ENCODE data around the gene KHNYN. TPM values are rescaled to one million over a fixed set of nuclear protein-coding genes. Genes with fewer than 3 reads are reported as not detected.
"Not testable (repeated sequence)": the region's sequence is repeated elsewhere in the genome, so short reads cannot be mapped to it uniquely, and the experiment has no call there.

The KHNYN gene
- total RNA-seq, 1 donor, result 74.9 TPM

DNA sequence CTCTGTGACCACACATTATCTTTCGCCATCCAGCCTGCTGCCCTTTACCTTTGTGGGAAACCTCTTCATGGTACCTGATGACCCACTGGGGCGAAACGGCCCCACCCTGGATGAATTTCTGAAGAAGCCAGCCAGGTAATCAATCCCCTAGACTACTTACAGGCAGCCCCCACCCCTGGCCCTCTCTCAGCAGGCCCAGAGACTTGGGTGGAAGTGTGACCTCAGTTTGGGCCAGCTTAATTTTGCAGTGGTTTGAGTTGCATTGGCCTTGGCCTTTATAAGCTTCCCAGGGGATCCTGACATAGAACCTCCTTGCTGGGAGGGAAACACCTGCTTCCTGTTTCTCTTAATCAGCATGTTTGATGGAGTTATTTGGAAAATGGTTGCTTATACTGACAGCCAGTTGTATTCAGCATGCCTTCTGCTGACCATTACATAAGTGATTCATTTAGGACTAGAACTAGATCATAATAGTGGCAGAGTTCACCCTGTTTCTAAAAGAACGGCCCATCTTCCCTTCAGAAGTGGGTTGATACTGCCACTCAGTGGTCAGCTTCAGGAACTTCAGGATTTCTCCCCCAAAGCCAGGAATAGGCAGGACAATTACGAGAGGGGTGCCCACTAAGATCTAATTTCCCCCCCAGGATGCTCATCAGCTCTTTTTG lies 6.7 kb downstream of the KHNYN start:
- peak in 2 of 3 donors; percentile 64 to 81 for DNase-seq (ENCODE audit: low read depth in 2 of 3, low spot score in 2 of 3)

DNA sequence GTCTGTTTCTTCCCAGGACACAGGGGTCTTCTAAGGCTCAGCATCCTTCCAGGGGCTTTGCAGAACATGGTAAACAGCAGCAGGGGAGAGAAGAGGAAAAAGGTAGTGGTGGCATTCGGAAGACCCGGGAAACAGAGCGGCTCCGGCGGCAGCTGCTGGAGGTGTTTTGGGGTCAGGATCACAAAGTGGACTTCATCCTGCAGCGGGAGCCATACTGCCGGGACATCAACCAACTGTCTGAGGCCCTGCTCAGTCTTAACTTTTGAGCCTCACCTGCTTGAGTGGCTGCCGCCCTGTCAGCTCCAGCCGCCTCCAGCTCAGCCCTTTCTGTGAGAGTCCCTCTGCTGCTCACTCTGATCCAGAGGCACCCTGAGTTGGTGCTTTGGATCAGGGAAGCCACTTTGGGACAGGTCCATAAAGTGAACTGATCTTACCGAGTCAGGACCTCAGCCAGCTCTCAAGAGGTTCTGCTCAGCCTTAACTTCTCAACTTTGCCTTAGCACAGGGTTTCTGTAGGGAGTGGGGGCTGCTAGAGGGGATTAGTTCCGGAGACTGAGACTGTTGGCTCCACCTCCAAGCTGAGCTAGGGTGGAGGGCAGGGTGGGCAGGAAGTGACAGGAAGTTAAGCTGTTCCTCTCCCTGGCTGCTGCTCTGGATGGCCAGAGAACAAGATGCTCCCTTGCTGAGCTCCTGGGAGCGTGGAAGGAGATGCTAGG lies 7.4 kb downstream of the KHNYN start:
- peak in 1 of 3 donors; percentile 36 for DNase-seq (ENCODE audit: low read depth in 2 of 3, low spot score in 2 of 3)

DNA sequence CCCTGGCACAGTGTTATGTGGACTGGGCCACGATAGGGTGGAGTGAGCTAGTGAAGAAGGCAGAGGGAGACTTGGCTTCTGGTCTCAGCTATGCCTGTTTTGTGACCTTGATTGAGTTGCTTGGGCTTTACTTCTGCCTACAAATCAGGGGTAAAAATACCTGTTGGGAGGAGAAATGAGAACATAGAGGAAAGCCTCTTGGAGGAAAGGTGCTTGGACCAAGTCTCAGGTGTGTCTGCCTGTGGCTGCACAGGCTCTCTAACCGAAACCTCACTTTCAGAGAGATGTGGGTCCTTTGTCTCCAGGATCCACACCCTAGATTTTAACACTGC lies 7.9 kb downstream of the KHNYN start:
- no peak for DNase-seq (ENCODE audit: low read depth in 2 of 3, low spot score in 2 of 3)

DNA sequence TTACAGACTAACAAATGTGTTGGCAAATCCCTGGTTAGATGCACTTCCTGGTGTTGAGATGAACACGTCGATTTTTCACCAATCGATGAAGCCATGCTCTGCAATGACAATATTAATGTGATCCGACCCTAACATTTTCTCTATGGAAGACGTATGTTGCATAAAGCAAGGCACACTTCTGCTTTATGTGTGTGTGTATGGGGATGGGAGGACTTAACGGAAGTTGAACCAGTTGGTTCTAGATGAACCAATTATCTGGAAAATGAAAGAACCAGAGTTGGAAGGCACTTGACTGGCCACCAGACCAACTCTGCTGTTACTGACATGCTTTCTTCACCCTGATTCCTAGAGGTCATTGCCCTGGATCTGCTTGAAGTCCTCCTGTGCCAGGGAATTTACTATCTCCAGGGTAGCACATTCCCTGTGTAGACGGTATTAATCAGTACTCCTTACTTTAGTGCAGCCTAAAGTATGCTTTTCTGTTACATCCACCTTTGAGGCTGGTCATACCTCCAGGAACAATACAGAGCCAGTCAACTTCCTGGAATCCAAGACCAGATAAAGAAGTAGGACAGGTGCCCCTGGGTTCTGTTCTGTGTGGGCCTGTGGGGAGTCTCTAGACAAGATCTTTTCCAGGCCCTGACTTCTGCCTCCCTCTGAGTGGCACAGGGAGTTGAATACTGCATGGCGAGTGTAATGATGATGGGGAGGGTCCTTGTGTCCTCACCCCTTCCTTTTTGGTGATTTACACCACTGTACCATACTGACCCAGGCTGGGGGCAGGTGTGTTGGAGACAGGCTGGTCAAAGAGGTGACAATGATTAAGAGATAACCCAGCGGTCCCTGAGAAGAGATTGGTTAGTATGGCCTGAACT lies 8.7 kb downstream of the KHNYN start:
- DNase-seq (ENCODE audit: low read depth in 2 of 3, low spot score in 2 of 3), result no peak

DNA sequence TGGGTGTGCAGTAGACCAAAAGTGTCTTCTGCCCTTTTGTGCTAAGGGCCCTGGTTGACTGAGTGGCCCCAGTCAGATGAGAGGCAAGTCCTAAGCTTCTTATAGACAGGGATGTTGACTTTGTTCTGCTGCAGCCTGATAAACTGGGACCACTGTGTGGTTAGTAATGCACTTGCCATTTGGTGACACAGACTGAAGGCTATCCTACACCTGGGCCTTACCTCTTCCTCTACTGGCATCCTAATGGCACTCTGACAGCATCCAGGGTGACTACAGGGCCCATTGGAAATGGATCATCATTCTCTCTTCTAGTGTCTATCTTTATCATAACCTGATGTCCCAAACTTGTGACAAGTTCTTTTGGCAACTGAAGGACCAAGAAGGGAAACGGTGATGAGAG lies 9.5 kb downstream of the KHNYN start:
- DNase-seq (ENCODE audit: low read depth in 2 of 3, low spot score in 2 of 3), result no peak

DNA sequence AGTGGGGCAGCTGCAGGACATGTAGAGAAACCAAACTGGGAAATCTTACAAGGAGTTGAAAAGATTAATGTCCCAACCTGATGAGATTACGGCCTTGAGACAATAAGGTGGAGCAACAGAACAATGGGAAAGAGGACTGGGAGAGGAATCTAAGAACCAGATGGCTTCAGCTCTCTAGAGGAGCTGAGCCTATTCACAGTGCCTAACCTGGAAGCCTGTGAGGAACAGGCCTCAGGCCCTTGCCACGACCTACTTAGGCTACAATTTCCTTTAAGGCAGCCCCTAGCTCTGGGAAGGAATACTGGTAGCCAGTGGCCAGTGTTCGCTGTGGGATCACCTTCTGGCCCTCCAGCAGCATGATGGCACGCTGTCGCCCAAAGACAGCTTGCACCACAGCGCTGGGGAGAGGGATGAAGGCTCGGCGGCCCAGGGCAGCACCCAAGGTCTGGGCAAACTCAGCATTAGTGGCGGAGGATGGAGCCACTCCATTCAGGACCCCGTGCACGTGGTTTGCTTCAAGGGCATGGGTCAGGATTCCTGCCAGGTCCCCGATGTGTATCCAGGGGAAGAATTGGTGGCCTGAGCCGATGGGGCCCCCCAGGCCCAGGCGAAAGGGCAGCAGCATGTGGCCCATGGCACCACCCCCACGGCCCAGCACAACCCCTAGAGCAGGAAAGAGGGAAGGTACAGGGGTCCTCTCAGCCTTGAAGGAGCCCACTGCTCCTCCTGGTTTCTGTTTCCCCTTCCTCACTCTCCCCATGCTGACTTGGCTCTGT lies 10.3 kb downstream of the KHNYN start:
- no peak for DNase-seq (ENCODE audit: low read depth in 2 of 3, low spot score in 2 of 3)

DNA sequence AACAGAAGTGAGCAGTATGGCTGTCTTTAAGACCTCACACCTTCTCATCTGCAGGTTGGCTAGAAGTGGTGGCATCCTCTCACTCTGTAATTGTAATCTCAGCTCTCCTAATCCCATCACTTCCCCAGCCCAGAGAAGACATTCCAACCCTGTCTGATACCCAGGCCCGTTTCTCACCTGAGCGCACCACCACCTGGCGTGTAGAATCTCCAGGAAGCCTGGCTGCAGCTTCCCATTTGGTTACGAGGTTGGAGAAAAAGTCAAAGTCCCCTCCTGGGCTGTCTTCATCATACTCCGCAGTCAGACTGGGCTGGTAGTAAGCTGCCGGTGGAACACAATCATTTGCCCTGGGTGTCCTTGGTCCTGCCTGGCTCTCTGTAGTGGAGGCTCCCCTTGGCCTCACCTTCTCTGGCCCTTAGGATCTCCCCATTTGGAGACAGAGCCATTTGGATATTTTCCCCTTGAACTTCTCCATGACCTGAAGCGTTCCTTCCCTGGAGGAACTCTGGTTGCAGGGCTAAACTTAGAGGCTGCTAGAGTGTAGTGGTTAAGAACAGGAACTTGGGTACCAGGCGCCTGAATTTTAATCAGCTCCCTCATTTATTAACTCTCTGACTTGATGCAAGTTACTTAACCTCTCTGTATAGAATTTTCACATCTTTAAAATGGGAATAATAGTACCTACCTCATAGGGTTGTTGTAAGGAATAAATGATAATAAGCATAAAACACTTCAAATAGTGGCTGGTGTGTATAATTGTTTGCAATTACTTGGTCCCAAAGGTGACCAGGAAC lies 11.0 kb downstream of the KHNYN start:
- DNase-seq (ENCODE audit: low read depth in 2 of 3, low spot score in 2 of 3), result no peak

DNA sequence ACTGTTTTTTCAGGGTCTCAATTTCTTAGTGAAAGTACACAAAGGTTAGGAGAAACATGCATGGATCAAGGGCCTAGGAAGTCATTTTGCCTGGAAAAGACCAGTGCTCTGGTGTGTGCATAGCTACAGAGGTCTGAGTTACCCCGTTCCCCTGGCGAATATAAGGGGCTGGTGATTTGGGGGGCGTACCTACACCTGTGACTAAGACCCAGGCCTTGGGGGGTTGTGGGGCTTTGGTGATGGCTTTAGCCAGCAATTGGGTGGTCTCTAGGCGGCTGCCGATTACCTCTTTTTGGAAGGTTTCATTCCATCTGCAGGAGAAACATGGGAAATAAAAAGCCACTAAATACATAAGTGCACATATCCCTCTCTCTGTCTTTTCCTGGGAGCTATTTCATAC lies 11.7 kb downstream of the KHNYN start:
- DNase-seq (ENCODE audit: low read depth in 2 of 3, low spot score in 2 of 3), result no peak

DNA sequence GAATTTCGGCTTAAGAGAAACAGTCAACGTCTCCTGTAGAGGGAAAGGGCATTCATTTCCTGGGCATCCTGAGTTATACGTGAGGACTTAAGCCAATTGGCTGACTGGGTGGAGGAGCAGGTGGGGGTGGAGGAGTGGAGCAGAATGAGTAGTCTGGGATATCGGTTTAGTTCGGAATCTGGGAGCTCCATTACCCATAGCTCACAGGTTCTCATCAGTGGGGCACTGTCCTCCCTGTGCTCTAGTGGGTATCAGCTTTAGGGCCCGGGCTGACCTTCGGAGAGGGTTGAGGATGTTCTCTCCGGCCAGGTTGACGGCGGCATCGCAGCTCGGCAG lies 12.1 kb downstream of the KHNYN start:
- DNase-seq (ENCODE audit: low read depth in 2 of 3, low spot score in 2 of 3), result no peak

DNA sequence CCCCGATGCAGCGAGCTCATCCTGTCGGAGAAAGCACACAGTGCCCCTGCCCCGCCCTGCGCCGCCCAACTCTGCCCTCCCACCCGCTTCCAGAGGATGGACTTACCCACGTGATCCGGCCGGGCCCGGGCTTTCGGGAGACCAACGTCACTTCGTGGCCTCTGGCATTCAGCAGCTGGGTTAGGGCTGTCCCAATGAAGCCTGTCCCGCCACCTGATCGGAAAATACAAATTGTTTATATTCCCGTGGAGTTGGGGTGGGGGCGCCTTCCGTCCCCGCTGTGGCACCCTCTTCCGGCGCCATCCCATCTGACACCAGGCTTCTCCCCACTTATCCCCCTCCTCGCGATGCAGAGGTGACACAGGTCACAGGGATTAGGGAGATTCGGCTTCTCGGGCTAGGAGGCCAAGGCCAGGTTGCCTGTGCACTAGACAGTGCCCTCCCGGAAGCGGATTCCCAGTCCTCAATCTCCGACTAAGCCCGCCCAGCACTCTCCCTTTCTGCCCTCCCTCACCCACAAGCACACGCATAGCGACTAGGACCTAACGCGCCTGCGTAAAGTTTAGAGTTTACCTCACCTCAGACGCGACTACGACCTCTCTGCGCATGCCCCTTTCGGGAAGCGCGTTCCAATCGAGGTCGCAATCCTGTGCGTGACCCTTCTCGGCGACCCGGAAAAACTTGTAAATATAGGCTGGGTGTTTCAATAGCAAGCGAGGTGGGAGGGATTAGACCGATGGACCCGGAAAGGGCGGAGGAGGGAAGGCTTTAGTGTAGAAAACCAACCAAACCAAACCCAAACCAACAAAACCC lies 12.7 kb downstream of the KHNYN start, which contains the start of gene SDR39U1:
Gene SDR39U1, minus strand, starts transcription at position 537 of the 813 bp plus-strand sequence. Its CDS starts 7 bp downstream, at position 530.
- peak; percentile 93 to 100 (median 99) for DNase-seq (ENCODE audit: low read depth in 2 of 3, low spot score in 2 of 3)

DNA sequence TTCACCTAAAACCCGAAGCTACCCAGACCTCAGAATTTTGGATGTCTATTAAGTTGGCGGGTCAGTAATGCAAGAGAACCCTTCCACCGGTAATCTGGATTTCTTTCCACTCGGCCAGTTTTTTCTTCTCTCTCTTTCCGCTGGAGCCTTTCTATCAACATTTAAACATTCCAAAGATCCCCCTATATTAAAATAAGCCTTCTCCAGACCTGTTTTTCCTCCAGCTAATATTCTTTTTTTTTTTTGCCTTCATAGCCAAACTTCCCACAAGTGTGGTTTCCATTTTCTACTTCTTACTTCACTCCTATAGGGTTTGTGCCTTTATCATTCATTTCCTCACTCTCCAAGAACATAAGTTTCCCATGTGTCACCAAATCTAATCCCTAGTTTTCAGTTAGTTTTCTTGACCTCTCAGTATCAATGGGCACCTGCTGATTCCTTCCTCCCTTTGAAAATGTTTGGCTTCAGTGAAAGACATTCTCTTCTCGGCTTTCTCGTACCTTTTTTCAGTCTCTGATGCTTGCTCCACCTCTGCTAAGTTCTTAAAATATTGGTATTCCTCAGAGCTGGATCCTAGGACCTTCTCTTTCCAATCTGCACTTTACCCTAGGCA lies 13.4 kb downstream of the KHNYN start:
- no peak for DNase-seq (ENCODE audit: low read depth in 2 of 3, low spot score in 2 of 3)

DNA sequence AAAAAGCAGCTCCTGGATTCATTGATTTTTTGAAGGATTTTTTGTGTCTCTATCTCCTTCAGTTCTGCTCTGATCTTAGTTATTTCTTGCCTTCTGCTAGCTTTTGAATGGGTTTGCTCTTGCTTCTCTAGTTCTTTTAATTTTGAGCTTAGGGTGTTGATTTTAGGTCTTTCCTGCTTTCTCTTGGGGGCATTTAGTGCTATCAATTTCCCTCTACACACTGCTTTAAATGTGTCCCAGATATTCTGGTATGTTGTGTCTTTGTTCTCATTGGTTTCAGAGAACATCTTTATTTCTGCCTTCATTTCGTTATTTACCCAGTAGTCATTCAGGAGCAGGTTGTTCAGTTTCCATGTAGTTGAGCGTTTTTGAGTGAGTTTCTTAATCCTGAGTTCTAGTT lies 21.1 kb downstream of the KHNYN start:
- DNase-seq (ENCODE audit: low read depth in 2 of 3, low spot score in 2 of 3), result not testable (repeated sequence)

DNA sequence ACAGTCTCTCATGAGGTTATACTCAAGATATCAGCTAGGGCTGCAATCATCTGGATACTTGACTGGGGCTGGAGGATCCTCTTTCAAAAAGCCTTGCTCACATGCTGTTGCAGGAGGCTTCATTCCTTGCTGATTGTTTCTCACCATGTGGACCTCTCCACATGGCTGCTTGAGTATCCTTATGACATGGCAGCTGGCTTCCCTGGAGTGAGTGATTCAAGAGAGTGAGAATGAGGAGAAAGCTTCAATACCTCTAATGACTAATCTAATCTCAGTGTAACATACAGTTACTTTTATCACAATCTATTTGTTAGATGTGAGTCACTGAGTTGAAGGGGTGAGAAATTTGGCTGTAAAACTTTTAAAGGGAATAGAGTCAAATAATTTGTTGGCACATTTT lies 27.2 kb downstream of the KHNYN start:
- DNase-seq (ENCODE audit: low read depth in 2 of 3, low spot score in 2 of 3), result no peak

DNA sequence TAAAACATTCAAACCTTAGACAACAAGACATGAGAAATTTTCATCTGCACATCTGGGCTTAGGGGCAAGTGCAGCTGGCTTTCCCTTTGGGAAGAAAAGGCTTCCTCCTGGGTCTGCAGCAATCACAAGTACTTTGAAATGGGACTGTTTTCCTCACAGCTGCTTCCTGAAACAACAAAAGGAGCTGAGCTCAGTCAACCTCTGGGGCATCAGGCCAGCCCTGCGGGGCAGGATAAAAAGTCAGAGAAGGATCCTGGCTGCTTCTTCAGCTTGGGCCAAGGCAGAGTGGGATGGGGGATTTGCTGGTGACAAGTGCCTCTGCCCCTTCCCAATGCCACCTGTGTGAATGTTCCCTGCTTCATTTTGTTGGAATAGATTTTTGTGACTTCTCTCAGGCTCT lies 29.0 kb downstream of the KHNYN start:
- no peak for DNase-seq (ENCODE audit: low read depth in 2 of 3, low spot score in 2 of 3)

DNA sequence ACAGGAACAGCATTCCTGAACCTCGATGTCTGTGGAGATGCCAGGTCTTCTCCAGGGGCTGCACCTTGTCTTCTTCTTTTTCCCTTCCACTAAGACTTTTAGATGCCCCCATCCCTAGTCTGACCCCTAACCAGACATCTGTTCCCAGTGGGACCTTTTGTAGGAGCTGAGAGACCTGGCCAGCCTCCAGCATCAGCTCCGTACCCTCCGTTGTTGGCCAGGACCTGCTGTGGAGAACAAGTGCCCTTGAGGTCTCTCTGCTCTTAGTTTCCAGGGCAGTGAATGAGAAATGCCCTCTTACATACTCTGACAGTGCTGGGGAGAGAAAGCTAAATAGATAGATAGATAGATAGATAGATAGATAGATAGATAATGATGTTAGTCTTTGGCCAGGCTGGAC lies 29.6 kb downstream of the KHNYN start:
- DNase-seq (ENCODE audit: low read depth in 2 of 3, low spot score in 2 of 3), result no peak

DNA sequence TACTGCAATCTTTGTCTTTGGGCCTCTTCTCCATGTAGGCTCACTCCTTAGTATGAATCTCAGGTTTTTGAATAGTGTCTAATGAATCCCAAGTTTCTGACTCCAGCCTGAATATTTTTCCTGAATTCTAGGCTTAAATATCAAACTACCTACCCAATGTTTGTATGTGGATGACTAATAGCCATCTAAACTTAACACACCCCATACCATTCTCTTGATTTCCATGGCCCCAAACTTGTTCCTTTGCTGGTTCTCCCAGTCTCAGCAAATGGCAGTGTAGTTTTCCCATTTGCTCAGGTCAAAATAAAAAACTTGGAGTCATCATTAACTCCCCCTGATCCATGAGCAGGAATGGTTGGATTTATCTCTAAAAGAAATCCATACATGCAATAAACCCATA lies 31.6 kb downstream of the KHNYN start:
- DNase-seq (ENCODE audit: low read depth in 2 of 3, low spot score in 2 of 3), result no peak

DNA sequence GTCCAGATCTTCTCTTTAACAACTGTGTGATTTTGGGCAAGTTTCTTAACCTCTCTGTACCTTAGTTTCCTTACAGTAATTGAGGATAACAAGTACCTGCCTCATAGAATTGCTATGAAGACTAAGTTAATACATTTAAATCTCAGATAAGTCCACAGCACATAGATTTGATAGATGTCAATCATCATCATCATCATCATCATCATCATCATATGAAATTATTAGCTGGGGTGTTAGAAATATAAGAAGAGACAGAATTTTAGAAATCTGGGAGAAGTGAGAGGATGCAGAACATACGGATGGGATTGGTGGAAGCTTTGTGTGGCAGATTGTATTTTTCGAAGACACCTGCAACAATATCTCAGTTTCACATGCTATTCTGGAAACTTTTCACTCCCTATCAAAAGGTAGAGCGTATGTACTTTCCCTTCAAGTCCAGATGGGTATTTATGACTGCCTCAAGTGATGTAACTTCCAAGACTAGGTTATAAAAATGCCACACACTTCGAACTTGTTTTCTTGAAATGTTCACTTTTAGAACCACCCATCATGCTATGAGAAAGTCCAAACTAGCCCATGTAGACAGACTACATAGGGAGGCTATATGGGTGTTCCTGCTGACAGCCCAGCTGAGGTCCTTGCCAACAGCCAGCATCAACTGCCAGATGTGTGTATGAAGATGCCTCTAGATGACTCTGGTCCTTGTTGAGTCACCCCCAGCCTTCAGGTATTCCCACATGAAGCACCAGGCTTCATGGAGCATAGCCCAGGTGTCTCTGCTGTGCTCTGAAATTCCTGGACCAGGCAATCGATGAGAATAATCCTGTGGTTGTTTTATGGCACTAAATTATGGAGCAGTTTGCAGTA lies 33.5 kb downstream of the KHNYN start:
- no peak for DNase-seq (ENCODE audit: low read depth in 2 of 3, low spot score in 2 of 3)
